ENCODE results near the gene RYR2.

DNA sequence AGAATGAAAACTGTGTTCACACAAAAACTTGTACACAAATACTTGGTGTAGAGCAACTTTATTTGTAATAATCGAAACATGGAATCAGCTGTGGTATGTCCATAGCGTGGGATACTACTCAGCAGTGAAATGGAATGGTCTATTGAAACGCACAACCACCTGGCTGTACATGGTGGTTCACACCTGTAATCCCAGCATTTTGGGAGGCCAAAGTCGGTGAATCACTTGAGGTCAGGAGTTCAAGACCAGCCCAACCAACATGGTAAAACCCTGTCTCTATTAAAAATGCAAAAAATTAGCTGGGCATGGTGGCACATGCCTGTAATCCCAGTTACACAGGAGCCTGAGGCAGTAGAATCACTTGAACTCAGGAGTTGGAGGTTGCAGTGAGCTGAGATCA, 356.8 kb downstream of the RYR2 start:
- TF ChIP-seq BHLHE40 (IDR thresholded peaks at IDR 0.05; ENCODE audit: borderline replicate concordance) (no peak), ELF4 (IDR thresholded peaks at IDR 0.05) (no peak), SP1 (IDR thresholded peaks at IDR 0.05) (no peak), NFRKB (IDR thresholded peaks at IDR 0.05) (no peak), FOXK2 (IDR thresholded peaks at IDR 0.05) (no peak), ARNT (IDR thresholded peaks at IDR 0.05) (no peak), CTBP1 (IDR thresholded peaks at IDR 0.05; ENCODE audit: borderline replicate concordance) (no peak), ZNF384 (IDR thresholded peaks at IDR 0.05) (no peak), LEF1 (IDR thresholded peaks at IDR 0.05; ENCODE audit: borderline replicate concordance) (no peak), FOXM1 (IDR thresholded peaks at IDR 0.05; ENCODE audit: borderline replicate concordance) (no peak), TARDBP (IDR thresholded peaks at IDR 0.05) (no peak), HDGF (IDR thresholded peaks at IDR 0.05; ENCODE audit: borderline replicate concordance) (no peak)

Measured in HEK293T (cell line).